Measurements from ENCODE around the gene CTU2.
A peak's percentile ranks its signal among the peaks of the same experiment; 100 is the strongest.

The CTU2 gene

GRCh38 chr16:88713568-88714419, 7.5 kb downstream of the CTU2 start:
- no peak overlapping the region for H3K9ac ChIP-seq (ENCODE audit: low read depth in 1 of 2, low read length in 2 of 2)
- no peaks in the 10 kb centered on the region for H3K4me1 ChIP-seq (ENCODE audit: control insufficient read depth in 2 of 2, insufficient read depth in 2 of 2, low read length in 2 of 2)
- no peak overlapping the region for H3K27ac ChIP-seq (ENCODE audit: low read depth in 2 of 2, low read length in 2 of 2)
- no peak overlapping the region for H3K4me3 ChIP-seq (ENCODE audit: low read length in 2 of 2)
- peaks cover 29 to 34% of the 10 kb centered on the region in 2 donors for H3K36me3 ChIP-seq (ENCODE audit: control insufficient read depth in 2 of 2, insufficient read depth in 2 of 2, low read length in 2 of 2)
- H3K27me3 ChIP-seq (ENCODE audit: control insufficient read depth in 2 of 2, insufficient read depth in 2 of 2, low read length in 2 of 2), result no peaks in the 10 kb centered on the region
- no peaks in the 10 kb centered on the region for H3K9me3 ChIP-seq (ENCODE audit: control insufficient read depth in 2 of 2, low read length in 2 of 2)

GRCh38 chr16:88714420-88715302, 8.4 kb downstream of the CTU2 start:
- H3K27ac ChIP-seq (ENCODE audit: low read depth in 2 of 2, low read length in 2 of 2), result no peak overlapping the region
- no peaks in the 10 kb centered on the region for H3K9me3 ChIP-seq (ENCODE audit: control insufficient read depth in 2 of 2, low read length in 2 of 2)
- H3K4me1 ChIP-seq (ENCODE audit: control insufficient read depth in 2 of 2, insufficient read depth in 2 of 2, low read length in 2 of 2), result no peaks in the 10 kb centered on the region
- H3K4me3 ChIP-seq (ENCODE audit: low read length in 2 of 2), result no peak overlapping the region
- no peaks in the 10 kb centered on the region for H3K27me3 ChIP-seq (ENCODE audit: control insufficient read depth in 2 of 2, insufficient read depth in 2 of 2, low read length in 2 of 2)
- H3K9ac ChIP-seq (ENCODE audit: low read depth in 1 of 2, low read length in 2 of 2), result no peak overlapping the region
- peaks cover 34 to 41% of the 10 kb centered on the region in 2 donors for H3K36me3 ChIP-seq (ENCODE audit: control insufficient read depth in 2 of 2, insufficient read depth in 2 of 2, low read length in 2 of 2)

- Histone ChIP-seq H3K27me3 (ENCODE audit: control insufficient read depth in 2 of 2, insufficient read depth in 2 of 2, low read length in 2 of 2) (no peaks in the 10 kb centered on the region), H3K36me3 (ENCODE audit: control insufficient read depth in 2 of 2, insufficient read depth in 2 of 2, low read length in 2 of 2) (peaks cover 40 to 45% of the 10 kb centered on the region in 2 donors), H3K9ac (ENCODE audit: low read depth in 1 of 2, low read length in 2 of 2) (no peak overlapping the region)
Observed at GRCh38 chr16:88715312-88716190, 9.2 kb downstream of the CTU2 start.

GRCh38 chr16:88716201-88716600, 9.9 kb downstream of the CTU2 start:
- Histone ChIP-seq H3K36me3 (ENCODE audit: control insufficient read depth in 2 of 2, insufficient read depth in 2 of 2, low read length in 2 of 2) (peaks cover 45 to 49% of the 10 kb centered on the region in 2 donors), H3K27ac (ENCODE audit: low read depth in 2 of 2, low read length in 2 of 2) (no peak overlapping the region), H3K9ac (ENCODE audit: low read depth in 1 of 2, low read length in 2 of 2) (no peak overlapping the region), H3K4me3 (ENCODE audit: low read length in 2 of 2) (no peak overlapping the region), H3K4me1 (ENCODE audit: control insufficient read depth in 2 of 2, insufficient read depth in 2 of 2, low read length in 2 of 2) (no peaks in the 10 kb centered on the region), H3K9me3 (ENCODE audit: control insufficient read depth in 2 of 2, low read length in 2 of 2) (no peaks in the 10 kb centered on the region), H3K27me3 (ENCODE audit: control insufficient read depth in 2 of 2, insufficient read depth in 2 of 2, low read length in 2 of 2) (no peaks in the 10 kb centered on the region)

More at GRCh38 chr16:88715312-88716190, 9.2 kb downstream of the CTU2 start:
- H3K9me3 ChIP-seq (ENCODE audit: control insufficient read depth in 2 of 2, low read length in 2 of 2), result no peaks in the 10 kb centered on the region
- H3K4me1 ChIP-seq (ENCODE audit: control insufficient read depth in 2 of 2, insufficient read depth in 2 of 2, low read length in 2 of 2), result no peaks in the 10 kb centered on the region
- H3K27ac ChIP-seq (ENCODE audit: low read depth in 2 of 2, low read length in 2 of 2), result no peak overlapping the region
- no peak overlapping the region for H3K4me3 ChIP-seq (ENCODE audit: low read length in 2 of 2)

GRCh38 chr16:88716601-88717001, 10.3 kb downstream of the CTU2 start:
- Histone ChIP-seq H3K4me3 (ENCODE audit: low read length in 2 of 2) (no peak overlapping the region), H3K27ac (ENCODE audit: low read depth in 2 of 2, low read length in 2 of 2) (no peak overlapping the region), H3K9ac (ENCODE audit: low read depth in 1 of 2, low read length in 2 of 2) (no peak overlapping the region), H3K36me3 (ENCODE audit: control insufficient read depth in 2 of 2, insufficient read depth in 2 of 2, low read length in 2 of 2) (peaks cover 46 to 52% of the 10 kb centered on the region in 2 donors), H3K4me1 (ENCODE audit: control insufficient read depth in 2 of 2, insufficient read depth in 2 of 2, low read length in 2 of 2) (no peaks in the 10 kb centered on the region), H3K27me3 (ENCODE audit: control insufficient read depth in 2 of 2, insufficient read depth in 2 of 2, low read length in 2 of 2) (no peaks in the 10 kb centered on the region), H3K9me3 (ENCODE audit: control insufficient read depth in 2 of 2, low read length in 2 of 2) (no peaks in the 10 kb centered on the region)

- Histone ChIP-seq H3K36me3 (ENCODE audit: control insufficient read depth in 2 of 2, insufficient read depth in 2 of 2, low read length in 2 of 2) (peaks cover 57 to 61% of the 10 kb centered on the region in 2 donors), H3K4me3 (ENCODE audit: low read length in 2 of 2) (no peak overlapping the region), H3K9ac (ENCODE audit: low read depth in 1 of 2, low read length in 2 of 2) (no peak overlapping the region), H3K4me1 (ENCODE audit: control insufficient read depth in 2 of 2, insufficient read depth in 2 of 2, low read length in 2 of 2) (no peaks in the 10 kb centered on the region), H3K27ac (ENCODE audit: low read depth in 2 of 2, low read length in 2 of 2) (no peak overlapping the region), H3K9me3 (ENCODE audit: control insufficient read depth in 2 of 2, low read length in 2 of 2) (no peaks in the 10 kb centered on the region), H3K27me3 (ENCODE audit: control insufficient read depth in 2 of 2, insufficient read depth in 2 of 2, low read length in 2 of 2) (no peaks in the 10 kb centered on the region)
Observed at GRCh38 chr16:88718178-88718577, 11.9 kb downstream of the CTU2 start.

GRCh38 chr16:88719267-88719932, 13.1 kb downstream of the CTU2 start:
- H3K9ac ChIP-seq (ENCODE audit: low read depth in 1 of 2, low read length in 2 of 2), result no peak overlapping the region
- H3K4me1 ChIP-seq (ENCODE audit: control insufficient read depth in 2 of 2, insufficient read depth in 2 of 2, low read length in 2 of 2), result no peaks in the 10 kb centered on the region

GRCh38 chr16:88719933-88720296, 13.6 kb downstream of the CTU2 start:
- no peaks in the 10 kb centered on the region for H3K4me1 ChIP-seq (ENCODE audit: control insufficient read depth in 2 of 2, insufficient read depth in 2 of 2, low read length in 2 of 2)
- no peak overlapping the region for H3K4me3 ChIP-seq (ENCODE audit: low read length in 2 of 2)
- peaks cover 56 to 63% of the 10 kb centered on the region in 2 donors for H3K36me3 ChIP-seq (ENCODE audit: control insufficient read depth in 2 of 2, insufficient read depth in 2 of 2, low read length in 2 of 2)
- peak overlapping the region in 1 of 2 donors; percentile 16 for H3K27ac ChIP-seq (ENCODE audit: low read depth in 2 of 2, low read length in 2 of 2)
- H3K9me3 ChIP-seq (ENCODE audit: control insufficient read depth in 2 of 2, low read length in 2 of 2), result no peaks in the 10 kb centered on the region
- H3K27me3 ChIP-seq (ENCODE audit: control insufficient read depth in 2 of 2, insufficient read depth in 2 of 2, low read length in 2 of 2), result no peaks in the 10 kb centered on the region
- no peak overlapping the region for H3K9ac ChIP-seq (ENCODE audit: low read depth in 1 of 2, low read length in 2 of 2)

More at GRCh38 chr16:88719267-88719932, 13.1 kb downstream of the CTU2 start:
- no peak overlapping the region for H3K4me3 ChIP-seq (ENCODE audit: low read length in 2 of 2)
- peak overlapping the region in 1 of 2 donors; percentile 16 for H3K27ac ChIP-seq (ENCODE audit: low read depth in 2 of 2, low read length in 2 of 2)
- H3K9me3 ChIP-seq (ENCODE audit: control insufficient read depth in 2 of 2, low read length in 2 of 2), result no peaks in the 10 kb centered on the region
- H3K36me3 ChIP-seq (ENCODE audit: control insufficient read depth in 2 of 2, insufficient read depth in 2 of 2, low read length in 2 of 2), result peaks cover 52 to 63% of the 10 kb centered on the region in 2 donors
- H3K27me3 ChIP-seq (ENCODE audit: control insufficient read depth in 2 of 2, insufficient read depth in 2 of 2, low read length in 2 of 2), result no peaks in the 10 kb centered on the region

GRCh38 chr16:88720396-88720970, 14.2 kb downstream of the CTU2 start:
- no peaks in the 10 kb centered on the region for H3K4me1 ChIP-seq (ENCODE audit: control insufficient read depth in 2 of 2, insufficient read depth in 2 of 2, low read length in 2 of 2)
- no peak overlapping the region for H3K4me3 ChIP-seq (ENCODE audit: low read length in 2 of 2)
- H3K27me3 ChIP-seq (ENCODE audit: control insufficient read depth in 2 of 2, insufficient read depth in 2 of 2, low read length in 2 of 2), result no peaks in the 10 kb centered on the region
- H3K36me3 ChIP-seq (ENCODE audit: control insufficient read depth in 2 of 2, insufficient read depth in 2 of 2, low read length in 2 of 2), result peaks cover 57 to 64% of the 10 kb centered on the region in 2 donors
- no peak overlapping the region for H3K27ac ChIP-seq (ENCODE audit: low read depth in 2 of 2, low read length in 2 of 2)
- H3K9ac ChIP-seq (ENCODE audit: low read depth in 1 of 2, low read length in 2 of 2), result no peak overlapping the region
- no peaks in the 10 kb centered on the region for H3K9me3 ChIP-seq (ENCODE audit: control insufficient read depth in 2 of 2, low read length in 2 of 2)
